ENCODE results near the gene COPS7A. TPM values are rescaled to one million over a fixed set of nuclear protein-coding genes. Genes with fewer than 3 reads are reported as not detected.

The COPS7A gene
- total RNA-seq, 2 experiments from 2014 or later = 29.8 to 35.6 TPM

- Mint-ChIP-seq H3K27me3 (peaks cover 45% of the 10 kb centered on the region), H3K4me3 (no peak overlapping the region), H3K4me1 (peaks cover 24% of the 10 kb centered on the region), H3K36me3 (peaks cover 2% of the 10 kb centered on the region), H3K27ac (no peak overlapping the region), H3K9me3 (no peaks in the 10 kb centered on the region)
- DNase-seq (no peak), ATAC-seq (ENCODE audit: low read depth) (no peak)
- POLR2A ChIA-PET = interaction anchor here (0.7 to 1.8 kb wide), 3 partner anchors 15 to 71 kb away, joined by 3 to 8 read pairs (median 3); no protein-coding TSS in a partner anchor
Observed at GRCh38 chr12:6759741-6760140, 35.9 kb downstream of the COPS7A start.

- no peak for ATAC-seq (ENCODE audit: low read depth)
- H3K4me1 Mint-ChIP-seq = peaks cover 34% of the 10 kb centered on the region
- no peaks in the 10 kb centered on the region for H3K9me3 Mint-ChIP-seq
- POLR2A ChIA-PET = interaction anchor here (0.7 kb wide), 1 partner anchor 11 kb away, joined by 3 read pairs; the partner anchor contains the start of gene MLF2
- DNase-seq = no peak
- no peak overlapping the region for H3K27ac Mint-ChIP-seq
- peaks cover 54% of the 10 kb centered on the region for H3K27me3 Mint-ChIP-seq
- peaks cover 2% of the 10 kb centered on the region for H3K36me3 Mint-ChIP-seq
- H3K4me3 Mint-ChIP-seq = no peak overlapping the region
Observed at GRCh38 chr12:6763380-6763779, 39.5 kb downstream of the COPS7A start.

- POLR2A ChIA-PET = interaction anchor here (0.7 to 2.7 kb wide), 2 partner anchors 11 kb away, joined by 3 to 9 read pairs; partner anchors contain the start of gene MLF2
- ATAC-seq (ENCODE audit: low read depth) = peak; percentile 70
- Mint-ChIP-seq H3K4me1 (peaks cover 32% of the 10 kb centered on the region), H3K36me3 (peaks cover 2% of the 10 kb centered on the region), H3K27ac (peak overlapping the region; percentile 55), H3K4me3 (peak overlapping the region; percentile 80), H3K27me3 (peaks cover 53% of the 10 kb centered on the region), H3K9me3 (no peaks in the 10 kb centered on the region)
- no peak for DNase-seq
Observed at GRCh38 chr12:6764011-6764828, 40.4 kb downstream of the COPS7A start.

GRCh38 chr12:6765048-6765633, 41.3 kb downstream of the COPS7A start:
- ATAC-seq (ENCODE audit: low read depth) (no peak), DNase-seq (no peak)
- H3K9me3 Mint-ChIP-seq = no peaks in the 10 kb centered on the region
- H3K4me3 Mint-ChIP-seq = peak overlapping the region; percentile 74
- H3K36me3 Mint-ChIP-seq = peaks cover 4% of the 10 kb centered on the region
- H3K27ac Mint-ChIP-seq = no peak overlapping the region
- H3K4me1 Mint-ChIP-seq = peaks cover 33% of the 10 kb centered on the region
- peaks cover 50% of the 10 kb centered on the region for H3K27me3 Mint-ChIP-seq
- POLR2A ChIA-PET = interaction anchor here (0.6 to 3.3 kb wide), 5 partner anchors 9 to 87 kb away, joined by 3 to 32 read pairs (median 9); partner anchors contain the start of genes COPS7A, MLF2 and USP5

GRCh38 chr12:6765634-6766581, 42.1 kb downstream of the COPS7A start, which contains the start of gene PTMS:
PTMS (plus strand) TSS chr12:6766363; CDS start chr12:6766706, 343 bp downstream.
- Mint-ChIP-seq H3K4me3 (peak within 1 kb of the TSS; percentile 94), H3K9me3 (no peaks in the 10 kb centered on the region), H3K27me3 (peaks cover 50% of the 10 kb centered on the region), H3K4me1 (peaks cover 36% of the 10 kb centered on the region), H3K27ac (peak within 1 kb of the TSS; percentile 64), H3K36me3 (peaks cover 6% of the 10 kb centered on the region)
- POLR2A ChIA-PET = interaction anchor here (0.6 to 3.3 kb wide), 9 partner anchors 8 to 86 kb away, joined by 3 to 32 read pairs (median 6); partner anchors contain the start of genes CDCA3, COPS7A, MLF2 and USP5
- DNase-seq = peak; percentile 62
- peak; percentile 9 for ATAC-seq (ENCODE audit: low read depth)

GRCh38 chr12:6766651-6767349, 43.0 kb downstream of the COPS7A start:
- POLR2A ChIA-PET = interaction anchor here (1.0 to 3.3 kb wide), 8 partner anchors 7 to 85 kb away, joined by 3 to 32 read pairs (median 6); partner anchors contain the start of genes CDCA3, COPS7A, MLF2 and USP5
- Mint-ChIP-seq H3K36me3 (peaks cover 7% of the 10 kb centered on the region), H3K4me1 (peaks cover 44% of the 10 kb centered on the region), H3K9me3 (no peaks in the 10 kb centered on the region), H3K4me3 (peak overlapping the region; percentile 94), H3K27ac (peak overlapping the region; percentile 64), H3K27me3 (peaks cover 45% of the 10 kb centered on the region)
- ATAC-seq (ENCODE audit: low read depth) (peak; percentile 72), DNase-seq (peak; percentile 80)

- H3K9me3 Mint-ChIP-seq = no peaks in the 10 kb centered on the region
- peak overlapping the region; percentile 64 for H3K27ac Mint-ChIP-seq
- H3K27me3 Mint-ChIP-seq = peaks cover 42% of the 10 kb centered on the region
- ATAC-seq (ENCODE audit: low read depth) (no peak), DNase-seq (no peak)
- POLR2A ChIA-PET = interaction anchor here (1.0 to 3.3 kb wide), 7 partner anchors 8 to 84 kb away, joined by 3 to 32 read pairs (median 7); partner anchors contain the start of genes CDCA3, COPS7A, MLF2 and USP5
- peaks cover 7% of the 10 kb centered on the region for H3K36me3 Mint-ChIP-seq
- H3K4me3 Mint-ChIP-seq = peak overlapping the region; percentile 94
- peaks cover 48% of the 10 kb centered on the region for H3K4me1 Mint-ChIP-seq
Observed at GRCh38 chr12:6767353-6768319, 43.8 kb downstream of the COPS7A start.

GRCh38 chr12:6768437-6768914, 44.6 kb downstream of the COPS7A start:
- DNase-seq (no peak), ATAC-seq (ENCODE audit: low read depth) (no peak)
- Mint-ChIP-seq H3K9me3 (no peaks in the 10 kb centered on the region), H3K4me3 (peak overlapping the region; percentile 16), H3K27ac (no peak overlapping the region), H3K36me3 (peaks cover 9% of the 10 kb centered on the region), H3K27me3 (peaks cover 35% of the 10 kb centered on the region), H3K4me1 (peaks cover 54% of the 10 kb centered on the region)
- POLR2A ChIA-PET = interaction anchor here (3.3 kb wide), 1 partner anchor 15 kb away, joined by 32 read pairs; the partner anchor contains the start of gene MLF2

- peaks cover 53% of the 10 kb centered on the region for H3K4me1 Mint-ChIP-seq
- no peak overlapping the region for H3K27ac Mint-ChIP-seq
- POLR2A ChIA-PET = no interaction called here
- H3K36me3 Mint-ChIP-seq = peaks cover 9% of the 10 kb centered on the region
- ATAC-seq (ENCODE audit: low read depth) (no peak), DNase-seq (no peak)
- H3K27me3 Mint-ChIP-seq = peaks cover 31% of the 10 kb centered on the region
- H3K9me3 Mint-ChIP-seq = no peaks in the 10 kb centered on the region
- peak overlapping the region; percentile 16 for H3K4me3 Mint-ChIP-seq
Observed at GRCh38 chr12:6768990-6769389, 45.1 kb downstream of the COPS7A start.

- Mint-ChIP-seq H3K27me3 (peaks cover 25% of the 10 kb centered on the region), H3K9me3 (no peaks in the 10 kb centered on the region), H3K36me3 (peaks cover 12% of the 10 kb centered on the region), H3K27ac (peak overlapping the region; percentile 12), H3K4me1 (peaks cover 51% of the 10 kb centered on the region), H3K4me3 (no peak overlapping the region)
- DNase-seq = no peak
- POLR2A ChIA-PET = no interaction called here
- no peak for ATAC-seq (ENCODE audit: low read depth)
Observed at GRCh38 chr12:6769666-6770065, 45.8 kb downstream of the COPS7A start.

GRCh38 chr12:6770094-6770493, 46.2 kb downstream of the COPS7A start:
- DNase-seq (no peak), ATAC-seq (ENCODE audit: low read depth) (no peak)
- Mint-ChIP-seq H3K9me3 (no peaks in the 10 kb centered on the region), H3K27me3 (peaks cover 22% of the 10 kb centered on the region), H3K4me1 (peaks cover 54% of the 10 kb centered on the region), H3K36me3 (peaks cover 16% of the 10 kb centered on the region), H3K27ac (no peak overlapping the region), H3K4me3 (no peak overlapping the region)
- POLR2A ChIA-PET = interaction anchor here (1.0 to 2.2 kb wide), 2 partner anchors 18 to 81 kb away, joined by 5 to 8 read pairs; partner anchors contain the start of genes MLF2 and ZNF384
